ENCODE measurements around the gene FSTL4.

FSTL4 gene

GRCh38 chr5:133340822-133341221 is 271.5 kb downstream of the FSTL4 start:
- no peak for DNase-seq (ENCODE audit: low read depth)

DNA sequence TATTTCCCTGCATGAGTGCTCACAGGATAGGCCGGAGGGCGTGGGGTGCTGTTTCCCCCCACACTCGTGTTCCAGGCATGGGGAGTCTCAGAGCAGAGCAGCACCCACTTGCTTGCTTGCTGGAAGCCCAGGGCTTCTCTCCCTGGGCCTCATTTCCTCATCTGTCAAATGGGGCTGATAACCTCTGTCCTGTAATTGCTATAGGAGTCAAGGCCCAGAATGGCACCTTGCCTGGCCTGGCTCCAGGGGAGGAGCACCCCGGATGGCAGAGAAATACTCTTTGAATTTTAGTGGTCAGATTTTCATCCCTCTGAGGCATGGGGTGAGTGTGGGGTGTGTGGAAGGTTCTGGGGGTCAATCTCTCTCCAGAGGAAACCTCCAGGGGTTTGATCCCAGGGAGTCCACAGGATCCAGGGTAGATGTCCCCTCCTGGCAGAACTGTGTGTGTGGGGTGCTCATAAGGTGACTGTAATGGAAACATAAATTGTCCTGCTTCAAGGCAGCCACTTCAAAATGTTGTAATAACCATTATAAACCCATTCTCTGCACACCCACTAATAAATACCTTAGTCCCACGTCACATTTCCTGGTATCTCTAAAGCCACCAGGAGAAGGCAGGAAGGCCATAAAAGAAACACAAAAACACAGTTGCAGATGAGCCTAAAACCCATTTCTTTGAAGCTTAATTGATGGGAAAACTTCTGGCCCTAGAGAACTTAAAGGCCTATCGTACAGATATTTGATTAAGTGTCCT is 272.2 kb downstream of the FSTL4 start:
- DNase-seq (ENCODE audit: low read depth) = no peak

GRCh38 chr5:133338504-133339355 is 273.6 kb downstream of the FSTL4 start:
- DNase-seq (ENCODE audit: low read depth) = no peak

- DNase-seq (ENCODE audit: low read depth) = no peak
These were observed 274.4 kb downstream of the FSTL4 start for GRCh38 chr5:133337795-133338445.

DNA sequence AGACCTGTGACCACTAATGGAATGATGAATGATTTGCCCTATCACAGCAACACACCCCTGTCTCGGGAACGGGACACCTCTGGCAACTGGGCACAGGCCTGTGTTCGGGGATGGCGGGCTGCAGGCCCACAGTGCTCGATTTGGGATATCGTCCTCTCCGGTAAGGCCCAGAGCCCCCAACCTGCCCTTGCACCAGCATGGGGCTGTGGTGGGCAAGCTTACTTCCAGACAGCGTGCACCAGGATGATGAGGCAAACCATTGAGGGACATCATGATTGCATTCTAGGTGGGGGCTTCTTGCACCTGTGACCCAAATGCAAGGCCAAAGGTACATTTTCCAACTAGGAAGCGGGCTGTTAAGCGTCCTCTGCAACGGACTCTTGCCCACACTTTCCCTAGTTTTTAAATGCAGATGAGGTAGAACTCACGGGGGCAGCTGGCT is 275.4 kb downstream of the FSTL4 start:
- no peak for DNase-seq (ENCODE audit: low read depth)

DNA sequence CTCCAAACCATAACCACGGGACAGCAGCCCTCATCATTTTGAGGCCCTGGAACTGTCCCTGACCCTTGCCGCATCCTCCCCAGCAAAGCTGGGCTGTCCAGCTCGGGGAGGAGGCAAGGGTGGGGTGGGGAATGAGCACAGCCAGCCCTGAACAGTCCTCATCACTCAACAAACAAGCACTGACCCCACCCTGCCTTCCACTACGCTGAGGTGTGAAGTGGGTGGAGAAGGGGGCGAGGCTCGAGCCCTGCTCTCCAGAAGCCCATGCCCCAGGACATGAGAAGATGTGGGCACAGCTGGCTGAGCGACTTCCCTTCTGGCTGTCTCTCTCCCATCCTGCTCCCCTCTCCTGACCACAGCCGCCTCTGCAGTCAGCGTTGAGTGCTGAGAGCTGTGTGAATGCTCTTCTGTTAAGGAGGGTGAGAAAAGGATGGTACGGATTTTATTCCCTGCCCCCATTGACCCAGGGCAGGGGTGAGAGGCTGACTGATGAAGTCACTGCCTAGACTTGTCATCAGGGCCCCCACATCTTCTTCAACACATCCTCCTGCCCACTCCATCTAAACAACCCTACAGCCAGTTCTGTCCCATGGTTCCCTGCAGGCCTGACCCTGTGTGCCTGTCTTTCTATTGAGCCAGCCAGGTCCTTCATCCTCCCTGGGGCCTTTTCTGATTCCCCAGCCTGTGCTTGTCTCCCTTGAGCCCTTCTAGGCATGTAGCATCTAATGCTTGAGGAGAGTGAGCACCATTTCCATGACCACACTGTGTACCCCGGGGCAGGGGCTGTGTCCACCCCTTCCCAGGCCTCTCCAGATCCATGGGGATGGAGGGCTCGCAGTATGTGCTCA is 276.0 kb downstream of the FSTL4 start:
- no peak for DNase-seq (ENCODE audit: low read depth)

- DNase-seq (ENCODE audit: low read depth) = no peak
These were observed 277.3 kb downstream of the FSTL4 start for GRCh38 chr5:133334796-133335639.

- no peak for DNase-seq (ENCODE audit: low read depth)
These were observed 278.8 kb downstream of the FSTL4 start for GRCh38 chr5:133333326-133334150.

GRCh38 chr5:133332439-133333024 is 279.8 kb downstream of the FSTL4 start:
- no peak for DNase-seq (ENCODE audit: low read depth)

DNA sequence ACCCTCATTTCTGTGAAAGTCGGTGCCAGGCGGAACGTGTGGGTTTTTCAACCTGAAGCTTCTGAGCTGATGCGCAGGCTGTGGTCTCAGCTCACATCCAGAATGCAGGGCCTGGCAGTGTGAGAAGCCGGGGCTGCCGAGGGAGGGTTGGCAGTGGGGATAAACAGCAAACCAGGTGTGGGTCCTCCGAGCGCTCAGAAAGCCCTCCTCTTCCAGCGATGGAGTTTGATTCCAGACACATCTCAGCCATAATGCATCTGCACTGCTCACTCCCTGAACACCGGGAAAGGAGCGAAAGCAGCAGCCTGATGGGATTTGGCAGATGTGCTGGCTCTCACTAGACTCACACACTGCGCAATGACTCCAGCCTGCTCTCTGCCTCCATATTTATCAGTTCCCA is 280.4 kb downstream of the FSTL4 start:
- DNase-seq (ENCODE audit: low read depth) = no peak

GRCh38 chr5:133330956-133331355 is 281.4 kb downstream of the FSTL4 start:
- DNase-seq (ENCODE audit: low read depth) = no peak

DNA sequence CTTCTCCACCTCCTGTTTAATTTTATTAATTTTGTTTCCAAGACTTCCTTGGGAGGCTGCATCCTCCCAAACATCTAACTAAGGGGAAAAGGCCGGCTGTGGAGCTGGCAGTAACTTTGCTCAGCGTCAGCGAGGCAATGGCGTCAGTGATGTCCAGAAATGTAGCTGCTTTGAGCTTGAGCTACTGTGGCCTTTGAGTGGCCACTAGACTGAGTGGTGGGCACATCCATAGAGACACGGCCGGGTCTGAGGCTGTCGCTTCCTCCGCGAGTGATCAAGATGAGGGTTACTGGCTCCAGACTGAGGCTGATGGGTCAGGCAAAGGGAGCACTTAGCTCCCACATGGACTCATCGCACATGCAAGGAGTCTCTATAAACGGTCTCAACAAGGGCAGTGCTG is 283.5 kb downstream of the FSTL4 start:
- DNase-seq (ENCODE audit: low read depth) = no peak

- no peak for DNase-seq (ENCODE audit: low read depth)
These were observed 284.4 kb downstream of the FSTL4 start for GRCh38 chr5:133327946-133328401.

GRCh38 chr5:133326361-133326760 is 286.0 kb downstream of the FSTL4 start:
- DNase-seq (ENCODE audit: low read depth) = no peak

DNA sequence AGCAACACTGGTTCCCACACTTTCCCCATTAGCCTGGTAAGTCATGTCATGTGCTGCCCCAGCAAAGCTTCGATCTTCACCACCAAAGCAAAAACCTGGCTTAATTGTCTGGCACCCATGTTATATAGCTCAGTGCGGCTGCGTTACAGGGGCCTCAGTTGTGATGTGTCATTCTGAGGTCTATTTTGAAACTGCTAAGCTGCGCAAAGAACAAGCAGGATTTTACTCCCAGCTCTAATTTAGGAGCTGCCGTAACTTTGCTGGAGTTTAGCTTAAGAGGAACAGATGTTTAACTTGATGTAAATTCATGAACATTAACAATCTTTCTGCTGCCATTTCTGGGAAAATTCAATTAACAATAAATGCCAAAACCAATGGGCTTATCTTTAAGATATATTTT is 286.5 kb downstream of the FSTL4 start:
- no peak for DNase-seq (ENCODE audit: low read depth)

DNA sequence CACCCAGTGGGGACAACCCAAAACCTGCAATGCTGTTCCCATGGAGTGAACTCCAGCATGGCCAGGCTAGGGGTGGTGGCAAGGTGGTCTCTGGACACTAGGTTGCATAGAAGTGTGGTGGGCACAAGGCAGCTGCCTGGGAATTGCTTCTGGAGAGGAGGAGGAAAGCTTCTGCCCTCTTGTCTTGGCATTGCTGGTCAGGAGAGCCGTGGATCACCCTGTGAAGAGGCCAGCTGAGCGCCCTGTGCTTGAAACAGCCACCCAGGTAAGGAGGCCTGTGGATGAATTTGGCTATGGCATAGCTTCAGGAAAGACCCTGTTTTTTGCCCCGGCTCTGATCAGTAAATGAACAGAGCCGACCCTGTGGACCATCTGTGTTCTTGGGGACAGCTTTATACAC is 287.4 kb downstream of the FSTL4 start:
- DNase-seq (ENCODE audit: low read depth) = no peak

GRCh38 chr5:133323494-133324457 is 288.6 kb downstream of the FSTL4 start:
- no peak for DNase-seq (ENCODE audit: low read depth)

- DNase-seq (ENCODE audit: low read depth) = no peak
These were observed 289.6 kb downstream of the FSTL4 start for GRCh38 chr5:133322743-133323142.

All from activated T-helper 9 cell treated with anti-CD3 and anti-CD28 coated beads, Interleukin-2, amount 50 U/mL, for 16 hours (primary cell).